ENCODE results near the gene PRRC2C. TPM values are rescaled to one million over a fixed set of nuclear protein-coding genes. Genes with fewer than 3 reads are reported as not detected.

The PRRC2C gene
- total RNA-seq, 4 donors from 2014 or later: 96.1 to 181 (median 104) TPM

DNA sequence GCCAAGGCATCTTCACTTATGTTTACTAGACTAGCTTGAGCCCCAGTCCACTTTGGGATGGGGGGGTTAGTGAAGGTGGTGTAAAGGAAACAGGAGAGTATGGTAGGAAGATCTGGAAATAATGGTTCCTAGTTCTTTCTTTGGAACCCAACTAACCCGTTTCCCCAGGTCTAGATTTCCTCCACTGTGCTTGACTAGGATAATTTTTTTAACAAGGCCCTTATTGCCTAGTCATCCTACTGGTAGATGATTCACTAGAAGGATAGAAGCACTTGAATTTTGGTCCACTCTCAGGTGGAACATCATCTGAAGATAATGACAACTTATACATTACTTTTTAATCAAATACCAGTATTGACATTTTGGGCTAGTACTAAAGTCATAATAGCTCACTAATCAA is 90.8 kb downstream of the PRRC2C start:
- no peak for TF ChIP-seq POLR2A (IDR thresholded peaks at IDR 0.05)
- TF ChIP-seq, protein P1, sequence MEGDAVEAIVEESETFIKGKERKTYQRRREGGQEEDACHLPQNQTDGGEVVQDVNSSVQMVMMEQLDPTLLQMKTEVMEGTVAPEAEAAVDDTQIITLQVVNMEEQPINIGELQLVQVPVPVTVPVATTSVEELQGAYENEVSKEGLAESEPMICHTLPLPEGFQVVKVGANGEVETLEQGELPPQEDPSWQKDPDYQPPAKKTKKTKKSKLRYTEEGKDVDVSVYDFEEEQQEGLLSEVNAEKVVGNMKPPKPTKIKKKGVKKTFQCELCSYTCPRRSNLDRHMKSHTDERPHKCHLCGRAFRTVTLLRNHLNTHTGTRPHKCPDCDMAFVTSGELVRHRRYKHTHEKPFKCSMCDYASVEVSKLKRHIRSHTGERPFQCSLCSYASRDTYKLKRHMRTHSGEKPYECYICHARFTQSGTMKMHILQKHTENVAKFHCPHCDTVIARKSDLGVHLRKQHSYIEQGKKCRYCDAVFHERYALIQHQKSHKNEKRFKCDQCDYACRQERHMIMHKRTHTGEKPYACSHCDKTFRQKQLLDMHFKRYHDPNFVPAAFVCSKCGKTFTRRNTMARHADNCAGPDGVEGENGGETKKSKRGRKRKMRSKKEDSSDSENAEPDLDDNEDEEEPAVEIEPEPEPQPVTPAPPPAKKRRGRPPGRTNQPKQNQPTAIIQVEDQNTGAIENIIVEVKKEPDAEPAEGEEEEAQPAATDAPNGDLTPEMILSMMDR (IDR thresholded peaks at IDR 0.05): no peak
- no peak for TF ChIP-seq EP300 (IDR thresholded peaks at IDR 0.05)
- TF ChIP-seq POLR2AphosphoS5 (IDR thresholded peaks at IDR 0.05): no peak
- Histone ChIP-seq H3K9me3 (no peaks in the 10 kb centered on the region), H3K4me3 (no peak overlapping the region), H3K27ac (no peak overlapping the region), H3K4me1 (no peaks in the 10 kb centered on the region), H3K27me3 (no peaks in the 10 kb centered on the region), H3K36me3 (peaks cover 88% of the 10 kb centered on the region)
- no peak for DNase-seq (ENCODE audit: low spot score in 2 of 2)
- 94% methylated on average over 1 of the region's 1 CpG for WGBS

DNA sequence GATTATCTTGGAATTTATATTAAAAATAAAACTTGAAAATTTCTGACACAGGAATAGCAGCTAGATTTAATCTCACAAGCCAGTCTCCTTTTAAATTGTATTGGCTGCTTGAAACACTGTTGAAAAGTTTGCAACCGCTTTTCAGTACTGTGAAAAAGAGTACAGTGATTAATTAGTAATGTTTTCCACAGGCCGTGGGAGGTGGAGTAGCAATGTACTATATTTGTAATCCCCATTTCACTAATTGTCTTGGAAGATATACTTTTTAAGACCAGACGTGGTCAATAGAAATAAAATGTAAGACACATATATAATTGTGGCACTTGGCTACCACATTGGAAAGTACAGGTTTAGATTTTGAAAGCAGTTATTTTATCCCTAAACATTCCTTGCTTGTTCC is 95.9 kb downstream of the PRRC2C start:
- Histone ChIP-seq H3K27ac (no peak overlapping the region), H3K4me3 (no peak overlapping the region), H3K9me3 (no peaks in the 10 kb centered on the region), H3K36me3 (peaks cover 97% of the 10 kb centered on the region), H3K4me1 (no peaks in the 10 kb centered on the region), H3K27me3 (no peaks in the 10 kb centered on the region)
- WGBS: 81% methylated on average over 3 of the region's 3 CpGs
- DNase-seq (ENCODE audit: low spot score in 2 of 2): no peak
- TF ChIP-seq, protein P1 (IDR thresholded peaks at IDR 0.05): no peak
- TF ChIP-seq POLR2AphosphoS5 (IDR thresholded peaks at IDR 0.05) (no peak), EP300 (IDR thresholded peaks at IDR 0.05) (no peak), POLR2A (IDR thresholded peaks at IDR 0.05) (no peak)

DNA sequence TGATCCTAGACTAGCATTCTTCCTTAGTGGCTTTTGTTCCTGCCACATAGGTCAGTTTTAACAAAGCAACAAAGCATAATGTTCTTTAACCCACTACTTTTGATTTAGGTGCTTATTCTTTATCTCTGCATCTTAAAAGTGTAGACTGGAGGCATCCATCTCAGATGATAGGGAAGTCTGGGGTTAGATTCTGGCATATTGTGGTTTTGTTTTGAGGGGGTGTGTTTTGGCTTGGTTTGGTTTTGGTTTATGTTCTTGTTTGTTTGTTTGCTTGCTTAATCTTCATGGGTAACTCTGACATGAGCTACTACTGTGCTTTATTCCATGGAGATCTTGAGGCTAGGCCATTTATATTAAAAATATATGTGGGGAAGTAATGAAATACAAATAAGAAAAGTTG is 96.4 kb downstream of the PRRC2C start:
- H3K9me3 ChIP-seq: no peaks in the 10 kb centered on the region
- H3K4me3 ChIP-seq: no peak overlapping the region
- no peak overlapping the region for H3K27ac ChIP-seq
- peaks cover 97% of the 10 kb centered on the region for H3K36me3 ChIP-seq
- TF ChIP-seq POLR2AphosphoS5 (IDR thresholded peaks at IDR 0.05): no peak
- H3K27me3 ChIP-seq: no peaks in the 10 kb centered on the region
- DNase-seq (ENCODE audit: low spot score in 2 of 2): no peak
- H3K4me1 ChIP-seq: no peaks in the 10 kb centered on the region

DNA sequence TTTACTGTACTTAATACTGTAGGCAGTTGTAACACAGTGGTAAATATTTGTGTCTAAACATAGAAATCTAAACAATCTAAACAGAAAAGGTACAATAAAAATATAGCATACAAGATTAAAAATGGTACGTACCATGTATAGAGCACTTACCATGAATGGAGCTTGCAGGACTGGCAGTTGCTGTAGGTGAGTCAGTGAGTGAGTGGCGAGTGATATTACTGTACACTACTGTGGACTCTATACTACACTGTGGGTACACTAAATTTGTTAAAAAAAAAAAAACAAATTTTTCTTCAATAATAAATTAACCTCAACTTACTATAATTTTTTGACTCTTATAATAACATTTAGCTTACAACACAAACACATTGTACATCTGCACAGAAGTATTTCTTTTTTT is 97.3 kb downstream of the PRRC2C start:
- DNase-seq (ENCODE audit: low spot score in 2 of 2): no peak
- Histone ChIP-seq H3K27me3 (no peaks in the 10 kb centered on the region), H3K27ac (no peak overlapping the region), H3K9me3 (no peaks in the 10 kb centered on the region), H3K4me3 (no peak overlapping the region), H3K4me1 (no peaks in the 10 kb centered on the region), H3K36me3 (peaks cover 97% of the 10 kb centered on the region)
- WGBS: 91% methylated on average over 2 of the region's 2 CpGs
- TF ChIP-seq POLR2A (IDR thresholded peaks at IDR 0.05): no peak
- no peak for TF ChIP-seq EP300 (IDR thresholded peaks at IDR 0.05)
- no peak for TF ChIP-seq POLR2AphosphoS5 (IDR thresholded peaks at IDR 0.05)

DNA sequence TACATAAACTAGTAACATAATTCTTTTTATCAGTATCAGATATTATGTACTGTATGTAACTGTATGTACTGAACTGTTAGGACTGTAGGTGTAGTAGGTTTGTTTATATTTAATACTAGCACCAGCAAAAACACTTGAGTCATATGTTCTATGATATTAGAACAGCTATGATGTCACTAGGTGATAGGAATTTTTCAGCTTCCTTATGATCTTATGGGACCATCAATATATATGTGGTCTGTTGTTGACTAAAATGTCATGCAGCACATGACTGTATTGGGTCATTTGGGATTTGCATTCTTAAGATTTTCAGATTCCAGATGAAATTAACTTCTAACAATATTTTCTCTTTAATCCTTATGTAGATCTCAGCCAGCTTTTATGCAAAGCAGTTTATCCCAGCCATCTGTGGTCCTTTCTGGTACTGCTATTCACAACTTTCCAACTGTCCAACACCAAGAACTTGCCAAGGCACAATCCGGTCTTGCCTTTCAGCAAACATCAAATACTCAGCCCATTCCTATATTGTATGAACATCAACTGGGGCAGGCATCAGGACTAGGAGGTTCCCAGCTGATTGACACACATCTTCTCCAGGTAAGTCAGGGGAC is 98.4 kb downstream of the PRRC2C start:
- H3K27ac ChIP-seq: no peak overlapping the region
- no peak for DNase-seq (ENCODE audit: low spot score in 2 of 2)
- H3K9me3 ChIP-seq: no peaks in the 10 kb centered on the region
- H3K4me3 ChIP-seq: no peak overlapping the region
- no peaks in the 10 kb centered on the region for H3K27me3 ChIP-seq
- peaks cover 97% of the 10 kb centered on the region for H3K36me3 ChIP-seq
- TF ChIP-seq, protein P1 (IDR thresholded peaks at IDR 0.05): no peak
- no peak for TF ChIP-seq POLR2AphosphoS5 (IDR thresholded peaks at IDR 0.05)
- TF ChIP-seq EP300 (IDR thresholded peaks at IDR 0.05): no peak
- TF ChIP-seq POLR2A (IDR thresholded peaks at IDR 0.05): no peak
- 95% methylated on average over 1 of the region's 1 CpG for WGBS
- no peaks in the 10 kb centered on the region for H3K4me1 ChIP-seq

DNA sequence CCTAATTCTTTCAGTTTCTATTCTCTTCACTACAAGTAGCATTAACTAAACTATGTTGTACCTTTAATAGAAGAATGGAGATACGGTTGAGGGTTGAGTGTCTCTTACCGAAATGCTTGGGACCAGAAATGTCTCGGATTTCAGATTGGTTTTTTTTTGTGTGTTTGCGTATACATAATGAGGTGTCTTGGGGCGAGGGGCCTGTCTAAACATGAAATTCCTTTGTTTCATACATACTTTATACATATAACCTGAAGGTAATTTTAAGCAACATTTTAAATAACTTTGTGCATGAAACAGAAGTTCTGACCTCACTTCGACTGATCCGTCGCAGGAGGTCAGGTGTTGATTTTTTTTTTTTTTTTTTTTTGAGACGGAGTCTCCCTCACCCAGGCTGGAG is 100.4 kb downstream of the PRRC2C start:
- 88% methylated on average over 9 of the region's 9 CpGs for WGBS
- Histone ChIP-seq H3K27ac (no peak overlapping the region), H3K36me3 (peaks cover 97% of the 10 kb centered on the region), H3K4me3 (no peak overlapping the region), H3K27me3 (no peaks in the 10 kb centered on the region), H3K4me1 (no peaks in the 10 kb centered on the region), H3K9me3 (no peaks in the 10 kb centered on the region)
- TF ChIP-seq, protein P1 (IDR thresholded peaks at IDR 0.05): no peak
- TF ChIP-seq POLR2AphosphoS5 (IDR thresholded peaks at IDR 0.05): no peak
- TF ChIP-seq EP300 (IDR thresholded peaks at IDR 0.05): no peak
- no peak for TF ChIP-seq POLR2A (IDR thresholded peaks at IDR 0.05)
- DNase-seq (ENCODE audit: low spot score in 2 of 2): no peak
